GM12872 (cell line): ENCODE results near the gene SH2D3C.
A peak's percentile ranks its signal among the peaks of the same experiment; 100 is the strongest.

Source experiments
- TF ChIP-seq, protein P1 (sequence below): IDR thresholded peaks from 3 replicates; pipeline ENCODE4 v1.5.1; 2011; ENCODE audit warnings: low read depth, mild to moderate bottlenecking, low read length, moderate library complexity; ENCODE audit not compliant: insufficient read depth

SH2D3C gene

GRCh38 chr9:127803507-127804352 is 25.3 kb upstream of the SH2D3C start:
- TF ChIP-seq, protein P1, sequence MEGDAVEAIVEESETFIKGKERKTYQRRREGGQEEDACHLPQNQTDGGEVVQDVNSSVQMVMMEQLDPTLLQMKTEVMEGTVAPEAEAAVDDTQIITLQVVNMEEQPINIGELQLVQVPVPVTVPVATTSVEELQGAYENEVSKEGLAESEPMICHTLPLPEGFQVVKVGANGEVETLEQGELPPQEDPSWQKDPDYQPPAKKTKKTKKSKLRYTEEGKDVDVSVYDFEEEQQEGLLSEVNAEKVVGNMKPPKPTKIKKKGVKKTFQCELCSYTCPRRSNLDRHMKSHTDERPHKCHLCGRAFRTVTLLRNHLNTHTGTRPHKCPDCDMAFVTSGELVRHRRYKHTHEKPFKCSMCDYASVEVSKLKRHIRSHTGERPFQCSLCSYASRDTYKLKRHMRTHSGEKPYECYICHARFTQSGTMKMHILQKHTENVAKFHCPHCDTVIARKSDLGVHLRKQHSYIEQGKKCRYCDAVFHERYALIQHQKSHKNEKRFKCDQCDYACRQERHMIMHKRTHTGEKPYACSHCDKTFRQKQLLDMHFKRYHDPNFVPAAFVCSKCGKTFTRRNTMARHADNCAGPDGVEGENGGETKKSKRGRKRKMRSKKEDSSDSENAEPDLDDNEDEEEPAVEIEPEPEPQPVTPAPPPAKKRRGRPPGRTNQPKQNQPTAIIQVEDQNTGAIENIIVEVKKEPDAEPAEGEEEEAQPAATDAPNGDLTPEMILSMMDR, result no peak

GRCh38 chr9:127802576-127803443 is 24.3 kb upstream of the SH2D3C start, which contains the start of gene FPGS:
FPGS (plus strand) TSS chr9:127802882; CDS start chr9:127802925, 43 bp downstream.
- TF ChIP-seq, protein P1, result no peak

DNA sequence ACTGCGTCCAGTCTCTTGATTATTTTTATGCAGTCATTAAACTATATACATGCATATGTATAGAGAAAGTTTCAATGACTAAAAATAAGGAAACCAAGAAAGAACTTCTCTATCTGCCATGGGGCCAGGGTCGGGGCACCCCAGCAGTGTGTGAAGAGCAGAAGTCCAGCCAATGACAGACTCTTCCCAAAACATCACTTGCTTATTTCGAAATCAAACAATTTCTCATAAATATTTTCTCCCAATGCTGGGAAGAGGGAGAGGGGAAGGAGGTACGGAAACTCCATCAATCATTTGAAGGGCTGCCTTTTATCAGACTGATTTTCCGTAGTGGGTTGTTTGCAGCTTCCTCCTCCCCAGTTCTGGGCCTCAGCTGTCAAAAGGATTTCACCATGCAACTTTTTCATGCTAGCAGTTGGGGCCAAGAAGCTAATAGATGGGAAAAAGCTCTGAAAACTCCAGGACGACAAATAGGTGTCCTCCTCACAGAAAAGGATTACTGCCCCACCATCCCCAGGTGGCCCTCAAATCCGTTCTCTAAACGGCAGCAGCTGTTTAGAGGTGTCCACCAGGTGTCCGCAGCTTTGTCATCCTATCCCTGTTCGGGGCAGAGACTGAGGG is 23.6 kb upstream of the SH2D3C start:
- TF ChIP-seq, protein P1, result 0 out of 3 replicates have a peak, but pooled peaks have one; percentile 18

- TF ChIP-seq, protein P1, result no peak
These were observed 18.4 kb upstream of the SH2D3C start for GRCh38 chr9:127796852-127797370.

GRCh38 chr9:127796225-127796813 is 17.9 kb upstream of the SH2D3C start:
- TF ChIP-seq, protein P1, result no peak

- TF ChIP-seq, protein P1, result no peak
These were observed 15.7 kb upstream of the SH2D3C start for GRCh38 chr9:127794001-127794791.
